NCI-H1417 treated with DMSO at 0.1 percent for 48 hours (cell line): ENCODE results near the gene SLCO2A1.

Experiments
- DNase-seq: peaks from one replicate; lab custom pipeline; 2025; lab: John Stamatoyannopoulos, UW

The SLCO2A1 gene

GRCh38 chr3:133999891-134000685, 29.6 kb downstream of the SLCO2A1 start:
- no peak for DNase-seq

GRCh38 chr3:133998691-133999241, 31.0 kb downstream of the SLCO2A1 start:
- DNase-seq: no peak

GRCh38 chr3:133997871-133998635, 31.7 kb downstream of the SLCO2A1 start:
- no peak for DNase-seq

- no peak for DNase-seq
These were observed 32.7 kb downstream of the SLCO2A1 start for GRCh38 chr3:133996996-133997395.

- DNase-seq: no peak
These were observed 33.5 kb downstream of the SLCO2A1 start for GRCh38 chr3:133996251-133996661.

GRCh38 chr3:133995264-133995663, 34.5 kb downstream of the SLCO2A1 start:
- no peak for DNase-seq

GRCh38 chr3:133994166-133994890, 35.4 kb downstream of the SLCO2A1 start:
- no peak for DNase-seq

- DNase-seq: no peak
These were observed 36.6 kb downstream of the SLCO2A1 start for GRCh38 chr3:133992951-133993620.

- DNase-seq: no peak
These were observed 37.3 kb downstream of the SLCO2A1 start for GRCh38 chr3:133992381-133992780.

GRCh38 chr3:133991637-133992036, 38.1 kb downstream of the SLCO2A1 start:
- DNase-seq: no peak

GRCh38 chr3:133991209-133991608, 38.5 kb downstream of the SLCO2A1 start:
- no peak for DNase-seq

GRCh38 chr3:133989936-133990702, 39.6 kb downstream of the SLCO2A1 start:
- no peak for DNase-seq

GRCh38 chr3:133988631-133989161, 41.0 kb downstream of the SLCO2A1 start:
- DNase-seq: no peak

- DNase-seq: no peak
These were observed 41.7 kb downstream of the SLCO2A1 start for GRCh38 chr3:133987948-133988484.

GRCh38 chr3:133987136-133987535, 42.6 kb downstream of the SLCO2A1 start:
- DNase-seq: no peak

- DNase-seq: no peak
These were observed 43.4 kb downstream of the SLCO2A1 start for GRCh38 chr3:133986311-133986710.

- no peak for DNase-seq
These were observed 44.8 kb downstream of the SLCO2A1 start for GRCh38 chr3:133984975-133985374.

GRCh38 chr3:133983576-133984560, 45.9 kb downstream of the SLCO2A1 start:
- no peak for DNase-seq

- DNase-seq: no peak
These were observed 46.6 kb downstream of the SLCO2A1 start for GRCh38 chr3:133983126-133983525.
